SHP77 (cell line): Measurements from ENCODE around the gene IL1RL2.

Experiments
- DNase-seq, 2 experiments: peaks; one replicate each; lab custom pipeline; 2025; lab: John Stamatoyannopoulos, UW

IL1RL2 gene

GRCh38 chr2:102186791-102187495, at the start of gene IL1RL2:
Gene IL1RL2 (plus strand): TSS chr2:102187023. CDS start chr2:102187868, 845 bp downstream.
- DNase-seq = no peak

- no peak for DNase-seq
These were observed 49.7 kb upstream of the IL1RL2 start for GRCh38 chr2:102137138-102137537.

GRCh38 chr2:102138331-102138730, 48.5 kb upstream of the IL1RL2 start:
- no peak for DNase-seq

GRCh38 chr2:102139851-102140250, 47.0 kb upstream of the IL1RL2 start:
- DNase-seq = no peak

- DNase-seq = no peak
These were observed 46.4 kb upstream of the IL1RL2 start for GRCh38 chr2:102140377-102140776.

- DNase-seq = no peak
These were observed 45.5 kb upstream of the IL1RL2 start for GRCh38 chr2:102141011-102141943.

- no peak for DNase-seq
These were observed 44.6 kb upstream of the IL1RL2 start, which contains the start of gene IL1R1 for GRCh38 chr2:102141970-102142828. Gene IL1R1 (plus strand): TSS chr2:102142746. CDS start chr2:102157725, 14,979 bp downstream.

- no peak for DNase-seq
These were observed 43.9 kb upstream of the IL1RL2 start for GRCh38 chr2:102142829-102143449.

GRCh38 chr2:102143450-102143985, 43.3 kb upstream of the IL1RL2 start:
- DNase-seq = no peak

- DNase-seq = no peak
These were observed 42.7 kb upstream of the IL1RL2 start for GRCh38 chr2:102144128-102144527.

- no peak for DNase-seq
These were observed 41.7 kb upstream of the IL1RL2 start for GRCh38 chr2:102145107-102145506.

GRCh38 chr2:102145934-102146333, 40.9 kb upstream of the IL1RL2 start:
- no peak for DNase-seq

- DNase-seq = no peak
These were observed 38.9 kb upstream of the IL1RL2 start for GRCh38 chr2:102147935-102148334.

GRCh38 chr2:102149243-102149642, 37.6 kb upstream of the IL1RL2 start:
- DNase-seq = no peak

- DNase-seq = no peak
These were observed 37.0 kb upstream of the IL1RL2 start for GRCh38 chr2:102149644-102150455.

- DNase-seq = no peak
These were observed 32.5 kb upstream of the IL1RL2 start for GRCh38 chr2:102154364-102154763.

GRCh38 chr2:102154946-102155702, 31.7 kb upstream of the IL1RL2 start:
- no peak for DNase-seq

- DNase-seq = no peak
These were observed 30.9 kb upstream of the IL1RL2 start for GRCh38 chr2:102155703-102156515.
